NCI-H2081 treated with DMSO at 0.1 percent for 48 hours (cell line): ENCODE results near the gene LRRC4.

Experiments
- DNase-seq: peaks from one replicate; lab custom pipeline; 2025; lab: John Stamatoyannopoulos, UW

LRRC4 gene

GRCh38 chr7:128006550-128007302 lies 24.5 kb downstream of the LRRC4 start:
- DNase-seq = no peak

- no peak for DNase-seq
Measured at GRCh38 chr7:128005759-128006159, 25.5 kb downstream of the LRRC4 start.

- DNase-seq = no peak
Measured at GRCh38 chr7:128005117-128005516, 26.1 kb downstream of the LRRC4 start.

- DNase-seq = no peak
Measured at GRCh38 chr7:128004623-128005022, 26.6 kb downstream of the LRRC4 start.

- DNase-seq = no peak
Measured at GRCh38 chr7:128003787-128004186, 27.4 kb downstream of the LRRC4 start.

- DNase-seq = no peak
Measured at GRCh38 chr7:128003167-128003566, 28.1 kb downstream of the LRRC4 start.

GRCh38 chr7:128000854-128001265 lies 30.4 kb downstream of the LRRC4 start:
- no peak for DNase-seq

- no peak for DNase-seq
Measured at GRCh38 chr7:128000048-128000447, 31.2 kb downstream of the LRRC4 start.

GRCh38 chr7:127998671-127999070 lies 32.6 kb downstream of the LRRC4 start:
- DNase-seq = no peak

- no peak for DNase-seq
Measured at GRCh38 chr7:127997226-127997922, 33.9 kb downstream of the LRRC4 start.

- DNase-seq = no peak
Measured at GRCh38 chr7:127996253-127997071, 34.8 kb downstream of the LRRC4 start.

- no peak for DNase-seq
Measured at GRCh38 chr7:127995881-127996215, 35.4 kb downstream of the LRRC4 start.

GRCh38 chr7:127995156-127995880 lies 35.9 kb downstream of the LRRC4 start:
- DNase-seq = no peak

- no peak for DNase-seq
Measured at GRCh38 chr7:127993987-127994386, 37.2 kb downstream of the LRRC4 start.

- DNase-seq = no peak
Measured at GRCh38 chr7:127993317-127993716, 37.9 kb downstream of the LRRC4 start.

- DNase-seq = no peak
Measured at GRCh38 chr7:127988751-127989150, 42.5 kb downstream of the LRRC4 start.

- DNase-seq = no peak
Measured at GRCh38 chr7:127986581-127987521, 44.4 kb downstream of the LRRC4 start.

GRCh38 chr7:127983804-127984332 lies 47.4 kb downstream of the LRRC4 start:
- peak; percentile 8 for DNase-seq

GRCh38 chr7:127981965-127982364 lies 49.3 kb downstream of the LRRC4 start:
- no peak for DNase-seq

- no peak for DNase-seq
Measured at GRCh38 chr7:127980901-127981300, 50.3 kb downstream of the LRRC4 start.

GRCh38 chr7:127979728-127980126 lies 51.5 kb downstream of the LRRC4 start:
- no peak for DNase-seq
